ENCODE data around the gene NCEH1. TPM values are rescaled to one million over a fixed set of nuclear protein-coding genes. Genes with fewer than 3 reads are reported as not detected.

NCEH1 gene
- total and polyA plus RNA-seq, 10 of the 15 experiments (the other 5 are each of a cell fraction or from before 2014, with no cell fraction given): 1.8 to 8.1 (median 4.5) TPM

DNA sequence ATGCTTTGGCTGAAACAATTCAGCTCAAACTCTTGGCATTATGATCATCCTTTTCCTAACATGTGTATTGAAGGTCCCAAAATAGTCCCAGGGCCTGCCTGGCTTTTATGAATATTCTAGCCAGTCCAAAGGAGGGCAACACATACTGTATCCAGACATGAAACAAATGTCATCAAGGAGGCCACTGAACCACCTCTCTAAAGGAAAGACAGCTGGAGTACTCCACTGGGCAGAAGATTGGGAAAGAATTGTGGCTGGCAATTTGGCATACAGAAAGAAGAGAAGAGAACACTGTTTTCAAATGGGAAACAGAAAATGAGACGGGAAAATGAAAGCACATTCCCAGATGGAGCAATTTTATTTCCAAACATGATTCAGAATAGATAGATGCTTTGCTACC, 80.6 kb downstream of the NCEH1 start:
- no peak overlapping the region for H3K9ac ChIP-seq (ENCODE audit: control insufficient read depth, insufficient read depth, low read length)
- no peak overlapping the region for H2AFZ ChIP-seq (ENCODE audit: control insufficient read depth, low read depth, low read length)
- RAD21 ChIA-PET (ENCODE audit: unreplicated experiment): no interaction called here
- BruUV-seq (replicated peaks): no TSS peak
- POLR2A ChIA-PET: no interaction called here
- intact Hi-C loops (cut with micrococcal nuclease; ENCODE audit: unreplicated experiment): no loop called here
- H3K27ac ChIP-seq (ENCODE audit: control insufficient read depth, insufficient read depth): no peak overlapping the region
- no peak overlapping the region for H3K4me2 ChIP-seq (ENCODE audit: control insufficient read depth, insufficient read depth)
- H4K20me1 ChIP-seq (ENCODE audit: control insufficient read depth, insufficient read depth): no peaks in the 10 kb centered on the region
- H3K4me3 ChIP-seq: no peak overlapping the region
- no peaks in the 10 kb centered on the region; a peak in 1 of 4 replicates for H3K36me3 ChIP-seq (ENCODE audit: control insufficient read depth in 2 of 2, insufficient read depth in 2 of 2, low read length in 1 of 2)
- no peaks in the 10 kb centered on the region for H3K9me3 ChIP-seq (replicated peaks; ENCODE audit: control insufficient read depth, insufficient read depth, low read length)
- CTCF ChIA-PET: interaction anchor here (1.2 kb wide), 1 partner anchor 43 kb away, joined by 3 read pairs; no protein-coding TSS in a partner anchor
- H3K79me2 ChIP-seq (ENCODE audit: control insufficient read depth, insufficient read depth, low read length): no peaks in the 10 kb centered on the region
- 59% methylated on average over 1 of the region's 1 CpG for WGBS (ENCODE audit: insufficient coverage, insufficient replicate concordance, low lambda C conversion rate, missing lambda C conversion rate)
- H3K27me3 ChIP-seq (replicated peaks in 1 of 2; ENCODE audit: control insufficient read depth in 2 of 2, insufficient read depth in 2 of 2, low read length in 1 of 2): no peaks in the 10 kb centered on the region
- SMC1A ChIA-PET (ENCODE audit: uncharacterized antibody, unreplicated experiment): interaction anchor here (1.6 kb wide), 1 partner anchor 9 kb away, joined by 3 read pairs; no protein-coding TSS in a partner anchor
- FAIRE-seq (no peak), DNase-seq (ENCODE audit: low read depth, low spot score) (no peak), ATAC-seq (no peak)
- TF ChIP-seq SUPT20H (IDR thresholded peaks at IDR 0.05; ENCODE audit: borderline replicate concordance, control insufficient read depth, low read depth, low read length) (no peak), PAX5 (IDR thresholded peaks at IDR 0.05; ENCODE audit: borderline replicate concordance, low read depth, low read length) (no peak), TCF3 (IDR thresholded peaks at IDR 0.05; ENCODE audit: borderline replicate concordance, insufficient read depth, low read depth, low read length) (no peak)
- TF ChIP-seq, protein P1, sequence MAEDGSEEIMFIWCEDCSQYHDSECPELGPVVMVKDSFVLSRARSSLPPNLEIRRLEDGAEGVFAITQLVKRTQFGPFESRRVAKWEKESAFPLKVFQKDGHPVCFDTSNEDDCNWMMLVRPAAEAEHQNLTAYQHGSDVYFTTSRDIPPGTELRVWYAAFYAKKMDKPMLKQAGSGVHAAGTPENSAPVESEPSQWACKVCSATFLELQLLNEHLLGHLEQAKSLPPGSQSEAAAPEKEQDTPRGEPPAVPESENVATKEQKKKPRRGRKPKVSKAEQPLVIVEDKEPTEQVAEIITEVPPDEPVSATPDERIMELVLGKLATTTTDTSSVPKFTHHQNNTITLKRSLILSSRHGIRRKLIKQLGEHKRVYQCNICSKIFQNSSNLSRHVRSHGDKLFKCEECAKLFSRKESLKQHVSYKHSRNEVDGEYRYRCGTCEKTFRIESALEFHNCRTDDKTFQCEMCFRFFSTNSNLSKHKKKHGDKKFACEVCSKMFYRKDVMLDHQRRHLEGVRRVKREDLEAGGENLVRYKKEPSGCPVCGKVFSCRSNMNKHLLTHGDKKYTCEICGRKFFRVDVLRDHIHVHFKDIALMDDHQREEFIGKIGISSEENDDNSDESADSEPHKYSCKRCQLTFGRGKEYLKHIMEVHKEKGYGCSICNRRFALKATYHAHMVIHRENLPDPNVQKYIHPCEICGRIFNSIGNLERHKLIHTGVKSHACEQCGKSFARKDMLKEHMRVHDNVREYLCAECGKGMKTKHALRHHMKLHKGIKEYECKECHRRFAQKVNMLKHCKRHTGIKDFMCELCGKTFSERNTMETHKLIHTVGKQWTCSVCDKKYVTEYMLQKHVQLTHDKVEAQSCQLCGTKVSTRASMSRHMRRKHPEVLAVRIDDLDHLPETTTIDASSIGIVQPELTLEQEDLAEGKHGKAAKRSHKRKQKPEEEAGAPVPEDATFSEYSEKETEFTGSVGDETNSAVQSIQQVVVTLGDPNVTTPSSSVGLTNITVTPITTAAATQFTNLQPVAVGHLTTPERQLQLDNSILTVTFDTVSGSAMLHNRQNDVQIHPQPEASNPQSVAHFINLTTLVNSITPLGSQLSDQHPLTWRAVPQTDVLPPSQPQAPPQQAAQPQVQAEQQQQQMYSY (CRISPR knock-in tag; IDR thresholded peaks at IDR 0.05): no peak
- in situ Hi-C loops (cut with MboI): no loop called here
- no peaks in the 10 kb centered on the region for H3K4me1 ChIP-seq (ENCODE audit: control insufficient read depth, insufficient read depth, low read length)
